Natural killer cell (primary cell): Measurements from ENCODE around the gene PDGFRB. TPM values are rescaled to one million over a fixed set of nuclear protein-coding genes. Genes with fewer than 3 reads are reported as not detected.

ENCODE experiments used
- ATAC-seq, 3 donors: fragments of 150-1000 bp in 2 of 3; fragments of 200-7000 bp in 1 of 3; cut with Tn5 transposase; 1 replicate in 1 of 3; 2 replicates in 2 of 3; pipeline ENCODE4 v1.10.0; 2021; ENCODE audit warnings: mild to moderate bottlenecking in 2 of 3, moderate library complexity in 2 of 3
- DNase-seq, 2 donors: peaks; one replicate each; pipeline versions ENCODE4 v3.0.0 to v3.0.0-alpha.2; 2013 to 2021; ENCODE audit warnings: mixed read lengths in 1 of 2
- H3K27ac ChIP-seq: one replicate; pipeline ENCODE4 v1.5.1; 2013; ENCODE audit warnings: mild to moderate bottlenecking, low read length
- H3K27me3 ChIP-seq: one replicate; pipeline ENCODE4 v1.6.1; 2013; ENCODE audit warnings: low read length; ENCODE audit not compliant: control insufficient read depth, insufficient read depth
- H3K36me3 ChIP-seq: one replicate; pipeline ENCODE4 v1.6.1; 2013; ENCODE audit warnings: low read length; ENCODE audit not compliant: control insufficient read depth, insufficient read depth
- H3K4me1 ChIP-seq: one replicate; pipeline ENCODE4 v1.6.1; 2013; ENCODE audit warnings: low read length; ENCODE audit not compliant: control insufficient read depth, insufficient read depth
- H3K4me3 ChIP-seq: one replicate; pipeline ENCODE4 v1.5.1; 2013; ENCODE audit warnings: low read length
- H3K9me3 ChIP-seq: one replicate; pipeline ENCODE4 v1.6.1; 2013; ENCODE audit warnings: low read length; ENCODE audit not compliant: control insufficient read depth, insufficient read depth
- H3K27ac Mint-ChIP-seq, 2 donors: one replicate each; pipeline ENCODE4 v1.8.0; 2022; ENCODE audit warnings: mild to moderate bottlenecking in 2 of 2, mixed read lengths in 2 of 2, moderate library complexity in 1 of 2
- H3K27me3 Mint-ChIP-seq, 2 donors: one replicate each; pipeline ENCODE4 v1.8.0; 2022; ENCODE audit warnings: low read depth in 2 of 2, mixed read lengths in 2 of 2
- H3K36me3 Mint-ChIP-seq: one replicate; pipeline ENCODE4 v1.8.0; 2022; ENCODE audit warnings: mixed read lengths
- H3K4me1 Mint-ChIP-seq, 2 donors: one replicate each; pipeline ENCODE4 v1.8.0; 2022; ENCODE audit warnings: mixed read lengths in 2 of 2
- H3K4me3 Mint-ChIP-seq: one replicate; pipeline ENCODE4 v1.8.0; 2022; ENCODE audit warnings: mild to moderate bottlenecking, moderate library complexity, mixed read lengths
- H3K9me3 Mint-ChIP-seq, 2 donors: one replicate each; pipeline ENCODE4 v1.8.0; 2022; ENCODE audit warnings: mixed read lengths in 2 of 2
- CTCF ChIP-seq: fragments of 200-600 bp; IDR thresholded peaks from one replicate; pipeline ENCODE4 v1.8.0; 2022; ENCODE audit warnings: antibody characterized with exemption
- WGBS: methylation state at CpG from one replicate; pipeline ENCODE4 v1.1.7; 2013; ENCODE audit warnings: missing lambda C conversion rate; ENCODE audit not compliant: insufficient coverage; 5-methylcytosine and 5-hydroxymethylcytosine counted together
- intact Hi-C: fragments of 100-400 bp; cut with micrococcal nuclease; formaldehyde crosslinking; loops from one replicate; pipeline ENCODE4 v1.14.2; 2022
- total RNA-seq, 4 donors: library from RNA; stranded (reverse); fragments of 120-200 nt in 1 of 4; gene quantifications; one replicate each; pipeline versions ENCODE4 v1.2.3 to v1.2.4, GENCODE V29; 2013 to 2022

PDGFRB gene
- total RNA-seq, 3 donors from 2014 or later (not counting 1 experiment from before 2014, with no cell fraction given): 44.8 to 93.1 (median 61.6) TPM

- Histone ChIP-seq H3K27ac (no peak overlapping the region), H3K36me3 (no peaks in the 10 kb centered on the region), H3K4me3 (no peak overlapping the region), H3K4me1 (no peaks in the 10 kb centered on the region), H3K27me3 (peaks cover 4% of the 10 kb centered on the region), H3K9me3 (no peaks in the 10 kb centered on the region)
- no peak for TF ChIP-seq CTCF
- Mint-ChIP-seq H3K9me3 (no peaks in the 10 kb centered on the region), H3K27ac (no peak overlapping the region), H3K4me1 (no peaks in the 10 kb centered on the region), H3K27me3 (peaks cover 13 to 31% of the 10 kb centered on the region in 2 donors), H3K4me3 (no peak overlapping the region), H3K36me3 (no peaks in the 10 kb centered on the region)
- intact Hi-C loops: no loop called here
- 92% methylated on average over 10 of the region's 10 CpGs for WGBS
- DNase-seq (no peak), ATAC-seq (no peak)
These were observed 46.9 kb upstream of the PDGFRB start for GRCh38 chr5:150202501-150202900.

- Histone ChIP-seq H3K9me3 (no peaks in the 10 kb centered on the region), H3K27ac (no peak overlapping the region), H3K4me3 (no peak overlapping the region), H3K36me3 (no peaks in the 10 kb centered on the region), H3K27me3 (no peaks in the 10 kb centered on the region), H3K4me1 (no peaks in the 10 kb centered on the region)
- H3K4me3 Mint-ChIP-seq: no peak overlapping the region
- H3K4me1 Mint-ChIP-seq: no peaks in the 10 kb centered on the region
- TF ChIP-seq CTCF: no peak
- H3K9me3 Mint-ChIP-seq: no peaks in the 10 kb centered on the region
- intact Hi-C loops: no loop called here
- WGBS: 71% methylated on average over 1 of the region's 1 CpG
- peaks cover 23 to 39% of the 10 kb centered on the region in 2 donors for H3K27me3 Mint-ChIP-seq
- ATAC-seq (no peak), DNase-seq (no peak)
- no peak overlapping the region for H3K27ac Mint-ChIP-seq
- H3K36me3 Mint-ChIP-seq: no peaks in the 10 kb centered on the region
These were observed 41.8 kb upstream of the PDGFRB start for GRCh38 chr5:150197476-150197875.

- Mint-ChIP-seq H3K4me3 (no peak overlapping the region), H3K27me3 (peaks cover 25 to 34% of the 10 kb centered on the region in 2 donors), H3K9me3 (no peaks in the 10 kb centered on the region), H3K27ac (no peak overlapping the region), H3K4me1 (no peaks in the 10 kb centered on the region), H3K36me3 (no peaks in the 10 kb centered on the region)
- H3K36me3 ChIP-seq: no peaks in the 10 kb centered on the region
- intact Hi-C loops: no loop called here
- H3K9me3 ChIP-seq: no peaks in the 10 kb centered on the region
- no peak overlapping the region for H3K27ac ChIP-seq
- no peaks in the 10 kb centered on the region for H3K27me3 ChIP-seq
- no peak for ATAC-seq
- H3K4me1 ChIP-seq: no peaks in the 10 kb centered on the region
- DNase-seq: no peak
- no peak for TF ChIP-seq CTCF
- WGBS: 91% methylated on average over 16 of the region's 16 CpGs
- no peak overlapping the region for H3K4me3 ChIP-seq
These were observed 41.3 kb upstream of the PDGFRB start for GRCh38 chr5:150196986-150197385.

GRCh38 chr5:150196514-150196913 is 40.9 kb upstream of the PDGFRB start:
- no peaks in the 10 kb centered on the region for H3K27me3 ChIP-seq
- H3K9me3 Mint-ChIP-seq: no peaks in the 10 kb centered on the region
- no peaks in the 10 kb centered on the region for H3K4me1 ChIP-seq
- H3K4me3 ChIP-seq: no peak overlapping the region
- DNase-seq (no peak), ATAC-seq (no peak)
- H3K27me3 Mint-ChIP-seq: peaks cover 28 to 34% of the 10 kb centered on the region in 2 donors
- H3K36me3 Mint-ChIP-seq: no peaks in the 10 kb centered on the region
- 80% methylated on average over 5 of the region's 5 CpGs for WGBS
- H3K27ac ChIP-seq: no peak overlapping the region
- intact Hi-C loops: no loop called here
- no peak for TF ChIP-seq CTCF
- H3K27ac Mint-ChIP-seq: no peak overlapping the region
- no peaks in the 10 kb centered on the region for H3K9me3 ChIP-seq
- no peaks in the 10 kb centered on the region for H3K36me3 ChIP-seq
- H3K4me3 Mint-ChIP-seq: no peak overlapping the region
- no peaks in the 10 kb centered on the region for H3K4me1 Mint-ChIP-seq
